DOHH2 (cell line): ENCODE data around the gene CDH24.
A peak's percentile ranks its signal among the peaks of the same experiment; 100 is the strongest.

ENCODE experiments used
- H3F3A ChIP-seq: fragments of 200-600 bp; sonication (generic), shearing (Covaris generic); 2 replicates; pipeline ENCODE4 v1.6.0; 2016; ENCODE audit warnings: antibody characterized with exemption, mild to moderate bottlenecking; ENCODE audit not compliant: control insufficient read depth, insufficient read depth
- H3K27ac ChIP-seq: fragments of 200-600 bp; sonication (generic); 2 replicates; pipeline ENCODE4 v1.5.1; 2014; ENCODE audit warnings: low read depth, mild to moderate bottlenecking, low read length, moderate library complexity
- H3K27me3 ChIP-seq: fragments of 200-600 bp; sonication (generic); 2 replicates; pipeline ENCODE4 v1.6.1; 2014; ENCODE audit warnings: mild to moderate bottlenecking, low read length, mixed read lengths; ENCODE audit not compliant: control insufficient read depth
- H3K36me3 ChIP-seq: fragments of 200-600 bp; sonication (generic); 2 replicates; pipeline ENCODE4 v1.6.1; 2014; ENCODE audit warnings: mild to moderate bottlenecking, low read length, moderate library complexity, mixed read lengths; ENCODE audit not compliant: control insufficient read depth
- H3K4me1 ChIP-seq: fragments of 200-600 bp; sonication (generic); 2 replicates; pipeline ENCODE4 v1.6.1; 2014; ENCODE audit warnings: mild to moderate bottlenecking, low read length, mixed read lengths; ENCODE audit not compliant: control insufficient read depth
- H3K4me2 ChIP-seq: fragments of 200-600 bp; sonication (generic); 2 replicates; pipeline ENCODE4 v1.6.0; 2014; ENCODE audit warnings: mild to moderate bottlenecking, low read length, moderate library complexity
- H3K4me3 ChIP-seq: fragments of 200-600 bp; sonication (generic); 2 replicates; pipeline ENCODE4 v1.5.1; 2014; ENCODE audit warnings: mild to moderate bottlenecking, low read length, mixed read lengths
- H3K79me2 ChIP-seq: fragments of 200-600 bp; sonication (generic); 2 replicates; pipeline ENCODE4 v1.6.1; 2014; ENCODE audit warnings: mild to moderate bottlenecking, low read length, mixed read lengths; ENCODE audit not compliant: control insufficient read depth
- H3K9me2 ChIP-seq: fragments of 200-600 bp; sonication (generic); replicated peaks from 2 replicates; pipeline ENCODE4 v1.6.1; 2014; ENCODE audit warnings: mild to moderate bottlenecking, low read length, mixed read lengths; ENCODE audit not compliant: control insufficient read depth
- H3K9me3 ChIP-seq: fragments of 200-600 bp; sonication (generic); 2 replicates; pipeline ENCODE4 v1.6.1; 2014; ENCODE audit warnings: antibody characterized with exemption, low read length, mixed read lengths; ENCODE audit not compliant: control insufficient read depth, insufficient read depth
- H4K20me1 ChIP-seq: fragments of 200-600 bp; sonication (generic); 2 replicates; pipeline ENCODE4 v1.6.0; 2014; ENCODE audit warnings: low read depth, mild to moderate bottlenecking, antibody characterized with exemption, low read length, moderate library complexity; ENCODE audit not compliant: control insufficient read depth, insufficient read depth
- CTCF ChIP-seq: fragments of 200-600 bp; sonication (generic); IDR thresholded peaks from one replicate; pipeline ENCODE4 v1.5.1; 2014; ENCODE audit warnings: antibody characterized with exemption, mild to moderate bottlenecking, low read depth, low read length; ENCODE audit not compliant: poor library complexity, severe bottlenecking
- EZH2phosphoT487 ChIP-seq: fragments of 200-600 bp; sonication (generic); IDR thresholded peaks from 2 replicates; pipeline ENCODE4 v1.6.1; 2017; ENCODE audit warnings: borderline replicate concordance, mild to moderate bottlenecking, antibody characterized with exemption, low read length, moderate library complexity, mixed read lengths

The CDH24 gene

GRCh38 chr14:23099212-23099861 is 42.0 kb upstream of the CDH24 start:
- H3K27me3 ChIP-seq: no peaks in the 10 kb centered on the region; the same call in 1 of the 2 replicates
- H3K79me2 ChIP-seq: peaks cover 36% of the 10 kb centered on the region
- no peak overlapping the region for H3K4me3 ChIP-seq

GRCh38 chr14:23097786-23098185 is 40.5 kb upstream of the CDH24 start:
- H3K27me3 ChIP-seq: no peaks in the 10 kb centered on the region
- H3K27ac ChIP-seq: no peak overlapping the region
- H3K79me2 ChIP-seq: peaks cover 51% of the 10 kb centered on the region
- no peak overlapping the region for H3K4me3 ChIP-seq
- peaks cover 14% of the 10 kb centered on the region for H4K20me1 ChIP-seq
- H3K9me3 ChIP-seq: no peaks in the 10 kb centered on the region
- peaks cover 35% of the 10 kb centered on the region for H3K36me3 ChIP-seq
- H3K9me2 ChIP-seq: no peaks in the 10 kb centered on the region
- no peaks in the 10 kb centered on the region for H3F3A ChIP-seq
- H3K4me2 ChIP-seq: no peak overlapping the region
- TF ChIP-seq EZH2phosphoT487: no peak
- no peak for TF ChIP-seq CTCF
- peaks cover 24% of the 10 kb centered on the region for H3K4me1 ChIP-seq

More at GRCh38 chr14:23099212-23099861, 42.0 kb upstream of the CDH24 start:
- Histone ChIP-seq H4K20me1 (no peaks in the 10 kb centered on the region; the same call in 1 of the 2 replicates), H3K27ac (no peak overlapping the region), H3F3A (no peaks in the 10 kb centered on the region), H3K9me3 (no peaks in the 10 kb centered on the region), H3K9me2 (no peaks in the 10 kb centered on the region), H3K4me1 (peaks cover 9% of the 10 kb centered on the region), H3K36me3 (peaks cover 26% of the 10 kb centered on the region), H3K4me2 (no peak overlapping the region)
- TF ChIP-seq EZH2phosphoT487 (no peak), CTCF (no peak)

GRCh38 chr14:23095196-23096108 is 38.1 kb upstream of the CDH24 start, which contains the start of gene C14orf119:
Gene C14orf119, plus strand, starts transcription at chr14:23095505. Its CDS starts 2,154 bp downstream, at chr14:23097659.
- Histone ChIP-seq H3K79me2 (peaks cover 69% of the 10 kb centered on the region), H3K36me3 (peaks cover 57% of the 10 kb centered on the region), H3K27ac (peak within 1 kb of the TSS; percentile 80), H3K4me3 (peak within 1 kb of the TSS; percentile 85), H3K9me3 (no peaks in the 10 kb centered on the region), H3K9me2 (no peaks in the 10 kb centered on the region), H3K4me2 (peak within 1 kb of the TSS; percentile 75), H3K27me3 (no peaks in the 10 kb centered on the region), H4K20me1 (peaks cover 14% of the 10 kb centered on the region), H3K4me1 (peaks cover 24% of the 10 kb centered on the region), H3F3A (no peaks in the 10 kb centered on the region)
- TF ChIP-seq EZH2phosphoT487: no peak
- no peak for TF ChIP-seq CTCF
